ENCODE measurements around the gene CPT1B. TPM values are rescaled to one million over a fixed set of nuclear protein-coding genes. Genes with fewer than 3 reads are reported as not detected.

The CPT1B gene
- total RNA-seq, 1 donor from 2014 or later = 32.7 TPM

DNA sequence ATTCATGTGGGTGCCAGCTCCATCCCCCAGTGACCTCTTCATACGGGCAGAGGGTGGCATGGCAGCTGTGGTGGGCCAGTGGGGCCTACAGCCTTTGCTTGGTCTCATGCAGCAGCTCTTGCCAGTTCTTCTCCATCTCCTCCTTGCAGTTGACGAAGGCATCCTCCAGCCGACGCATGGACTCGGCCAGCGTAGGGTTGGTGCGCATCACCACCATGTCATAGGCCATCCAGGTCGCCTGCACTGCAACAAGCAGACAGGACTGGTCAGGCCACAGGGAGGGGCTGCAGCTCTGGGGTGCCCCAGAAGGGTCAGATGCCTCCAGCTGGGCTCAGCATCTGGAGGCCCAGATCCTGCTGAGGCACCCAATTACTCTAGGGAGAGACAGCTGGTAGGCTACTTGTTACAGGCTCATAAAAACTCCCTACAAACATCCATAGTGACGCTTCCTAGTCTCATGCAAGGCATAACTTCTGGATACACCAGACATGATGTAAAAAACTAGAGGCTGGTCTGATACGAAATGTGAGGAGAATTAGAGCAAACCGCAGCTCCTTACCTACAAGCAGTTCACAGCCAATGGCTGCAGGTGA lies 27.0 kb downstream of the CPT1B start:
- H3K36me3 Mint-ChIP-seq (ENCODE audit: low read depth, unreplicated experiment) = no peaks in the 10 kb centered on the region
- H3K4me1 ChIP-seq (ENCODE audit: insufficient read depth, low read length) = no peaks in the 10 kb centered on the region
- no peaks in the 10 kb centered on the region for H3K79me2 ChIP-seq (ENCODE audit: insufficient read depth, low read length)
- H3K9ac ChIP-seq (ENCODE audit: low read length) = no peak overlapping the region
- no peak for DNase-seq (ENCODE audit: low read depth)
- no peak overlapping the region for H3K27ac ChIP-seq (ENCODE audit: low read depth, low read length)
- peaks cover 35% of the 10 kb centered on the region for H3K27me3 ChIP-seq (ENCODE audit: insufficient read depth, low read length)
- no peak overlapping the region for H3K27ac Mint-ChIP-seq (ENCODE audit: unreplicated experiment)
- TF ChIP-seq EZH2 (IDR thresholded peaks at IDR 0.05; ENCODE audit: insufficient read depth, low read length) = no peak
- TF ChIP-seq, protein P1, sequence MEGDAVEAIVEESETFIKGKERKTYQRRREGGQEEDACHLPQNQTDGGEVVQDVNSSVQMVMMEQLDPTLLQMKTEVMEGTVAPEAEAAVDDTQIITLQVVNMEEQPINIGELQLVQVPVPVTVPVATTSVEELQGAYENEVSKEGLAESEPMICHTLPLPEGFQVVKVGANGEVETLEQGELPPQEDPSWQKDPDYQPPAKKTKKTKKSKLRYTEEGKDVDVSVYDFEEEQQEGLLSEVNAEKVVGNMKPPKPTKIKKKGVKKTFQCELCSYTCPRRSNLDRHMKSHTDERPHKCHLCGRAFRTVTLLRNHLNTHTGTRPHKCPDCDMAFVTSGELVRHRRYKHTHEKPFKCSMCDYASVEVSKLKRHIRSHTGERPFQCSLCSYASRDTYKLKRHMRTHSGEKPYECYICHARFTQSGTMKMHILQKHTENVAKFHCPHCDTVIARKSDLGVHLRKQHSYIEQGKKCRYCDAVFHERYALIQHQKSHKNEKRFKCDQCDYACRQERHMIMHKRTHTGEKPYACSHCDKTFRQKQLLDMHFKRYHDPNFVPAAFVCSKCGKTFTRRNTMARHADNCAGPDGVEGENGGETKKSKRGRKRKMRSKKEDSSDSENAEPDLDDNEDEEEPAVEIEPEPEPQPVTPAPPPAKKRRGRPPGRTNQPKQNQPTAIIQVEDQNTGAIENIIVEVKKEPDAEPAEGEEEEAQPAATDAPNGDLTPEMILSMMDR (IDR thresholded peaks at IDR 0.05; ENCODE audit: insufficient read depth, low read depth, low read length) = no peak
- H3K4me1 Mint-ChIP-seq (ENCODE audit: low read depth, unreplicated experiment) = no peaks in the 10 kb centered on the region
- H3K4me3 ChIP-seq (ENCODE audit: insufficient read depth, low read depth, low read length) = no peak overlapping the region
- H2AFZ ChIP-seq (ENCODE audit: low read depth, low read length) = no peak overlapping the region
- H3K4me3 Mint-ChIP-seq (ENCODE audit: unreplicated experiment) = no peak overlapping the region
- H3K4me2 ChIP-seq (ENCODE audit: low read length) = no peak overlapping the region
- no peak for FAIRE-seq
- no peaks in the 10 kb centered on the region for H3K36me3 ChIP-seq (ENCODE audit: insufficient read depth, low read length)
- no peaks in the 10 kb centered on the region for H3K9me3 Mint-ChIP-seq (ENCODE audit: unreplicated experiment)
- no peaks in the 10 kb centered on the region for H3K9me3 ChIP-seq (ENCODE audit: insufficient read depth, low read depth, low read length)
- no peaks in the 10 kb centered on the region for H4K20me1 ChIP-seq (ENCODE audit: insufficient read depth, low read length)
- peaks cover 32% of the 10 kb centered on the region for H3K27me3 Mint-ChIP-seq (ENCODE audit: low read depth, unreplicated experiment)

DNA sequence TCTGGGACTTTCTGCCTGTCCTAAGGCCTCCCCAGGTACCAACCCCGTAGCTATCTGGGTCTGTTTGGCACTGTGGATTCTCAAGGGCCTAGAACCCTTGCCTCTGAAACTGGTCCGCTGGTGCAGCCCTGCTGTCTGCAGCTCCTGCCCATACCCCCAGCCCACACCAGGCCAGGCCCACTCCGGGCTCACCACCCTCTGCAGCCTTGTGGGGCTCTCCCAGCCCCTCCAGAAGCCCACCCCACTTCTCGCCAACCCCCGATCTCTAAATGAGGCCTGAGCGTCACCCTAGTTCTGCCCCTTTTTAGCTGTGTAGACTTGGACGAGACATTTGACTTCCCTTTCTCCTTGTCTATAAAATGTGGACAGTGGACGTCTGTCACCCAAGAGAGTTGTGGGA lies 27.8 kb downstream of the CPT1B start:
- Histone ChIP-seq H3K4me1 (ENCODE audit: insufficient read depth, low read length) (no peaks in the 10 kb centered on the region), H3K79me2 (ENCODE audit: insufficient read depth, low read length) (no peaks in the 10 kb centered on the region), H3K27ac (ENCODE audit: low read depth, low read length) (no peak overlapping the region), H3K36me3 (ENCODE audit: insufficient read depth, low read length) (no peaks in the 10 kb centered on the region), H3K27me3 (ENCODE audit: insufficient read depth, low read length) (peaks cover 30% of the 10 kb centered on the region), H3K4me3 (ENCODE audit: insufficient read depth, low read depth, low read length) (no peak overlapping the region), H3K9me3 (ENCODE audit: insufficient read depth, low read depth, low read length) (no peaks in the 10 kb centered on the region), H2AFZ (ENCODE audit: low read depth, low read length) (no peak overlapping the region), H3K4me2 (ENCODE audit: low read length) (no peak overlapping the region), H3K9ac (ENCODE audit: low read length) (no peak overlapping the region), H4K20me1 (ENCODE audit: insufficient read depth, low read length) (no peaks in the 10 kb centered on the region)
- H3K4me1 Mint-ChIP-seq (ENCODE audit: low read depth, unreplicated experiment) = peaks cover 3% of the 10 kb centered on the region
- H3K27me3 Mint-ChIP-seq (ENCODE audit: low read depth, unreplicated experiment) = peaks cover 28% of the 10 kb centered on the region
- no peaks in the 10 kb centered on the region for H3K36me3 Mint-ChIP-seq (ENCODE audit: low read depth, unreplicated experiment)
- TF ChIP-seq EZH2 (IDR thresholded peaks at IDR 0.05; ENCODE audit: insufficient read depth, low read length) = no peak
- TF ChIP-seq, protein P1 (IDR thresholded peaks at IDR 0.05; ENCODE audit: insufficient read depth, low read depth, low read length) = no peak
- no peaks in the 10 kb centered on the region for H3K9me3 Mint-ChIP-seq (ENCODE audit: unreplicated experiment)
- DNase-seq (ENCODE audit: low read depth) (no peak), FAIRE-seq (no peak)
- H3K4me3 Mint-ChIP-seq (ENCODE audit: unreplicated experiment) = no peak overlapping the region
- H3K27ac Mint-ChIP-seq (ENCODE audit: unreplicated experiment) = no peak overlapping the region
